SK-N-SH treated with all-trans-retinoic acid at 6 μM for 48 hours (cell line): ENCODE results near the gene MIOX.

ENCODE experiments used
- ZFP30 ChIP-seq: fragments of 450-650 bp; formaldehyde crosslinking; IDR thresholded peaks from 2 replicates; pipeline ENCODE4 v1.5.0; 2022; ENCODE audit warnings: mild to moderate bottlenecking, moderate library complexity
- TF ChIP-seq, protein P1 (sequence below): fragments of 250-450 bp; sonication (Bioruptor Pico); IDR thresholded peaks from 2 replicates; pipeline ENCODE4 v1.8.0; 2021; ENCODE audit warnings: low read depth, mild to moderate bottlenecking, moderate library complexity, borderline replicate concordance

DNA sequence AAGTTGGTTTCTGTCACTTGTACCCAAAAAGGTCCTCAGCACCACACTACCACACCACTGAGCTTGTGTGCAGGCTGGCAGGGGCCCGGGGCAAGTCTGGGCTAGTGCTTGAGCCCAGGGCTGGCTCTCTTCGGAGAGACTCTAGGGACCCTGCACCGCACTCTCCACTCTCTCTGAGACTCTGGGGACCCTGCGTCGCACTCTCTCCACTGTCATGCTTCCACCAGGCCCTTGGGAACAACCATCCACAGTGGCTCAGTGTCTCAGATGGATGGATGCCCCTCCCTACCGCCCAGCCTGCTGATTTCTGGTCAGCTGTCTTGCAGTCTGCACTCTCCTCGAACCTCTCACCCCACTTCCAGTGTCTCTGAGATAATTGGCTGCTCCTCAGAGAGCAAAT is 9.8 kb upstream of the MIOX start:
- no peak for TF ChIP-seq ZFP30
- TF ChIP-seq, protein P1, sequence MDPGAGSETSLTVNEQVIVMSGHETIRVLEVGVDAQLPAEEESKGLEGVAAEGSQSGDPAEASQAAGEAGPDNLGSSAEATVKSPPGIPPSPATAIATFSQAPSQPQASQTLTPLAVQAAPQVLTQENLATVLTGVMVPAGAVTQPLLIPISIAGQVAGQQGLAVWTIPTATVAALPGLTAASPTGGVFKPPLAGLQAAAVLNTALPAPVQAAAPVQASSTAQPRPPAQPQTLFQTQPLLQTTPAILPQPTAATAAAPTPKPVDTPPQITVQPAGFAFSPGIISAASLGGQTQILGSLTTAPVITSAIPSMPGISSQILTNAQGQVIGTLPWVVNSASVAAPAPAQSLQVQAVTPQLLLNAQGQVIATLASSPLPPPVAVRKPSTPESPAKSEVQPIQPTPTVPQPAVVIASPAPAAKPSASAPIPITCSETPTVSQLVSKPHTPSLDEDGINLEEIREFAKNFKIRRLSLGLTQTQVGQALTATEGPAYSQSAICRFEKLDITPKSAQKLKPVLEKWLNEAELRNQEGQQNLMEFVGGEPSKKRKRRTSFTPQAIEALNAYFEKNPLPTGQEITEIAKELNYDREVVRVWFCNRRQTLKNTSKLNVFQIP, result no peak
